DND-41 (cell line): ENCODE measurements around the gene FAM120AOS.

Experiments
- ATAC-seq: fragments of 200-7000 bp; cut with Tn5 transposase; 3 replicates; pipeline ENCODE4 v1.9.1; 2021; ENCODE audit warnings: low read depth; ENCODE audit not compliant: insufficient read depth
- DNase-seq: peaks from one replicate; pipeline ENCODE4 v3.0.0-alpha.2; 2020
- H2AFZ ChIP-seq: 2 replicates; pipeline ENCODE4 v1.6.0; 2012; ENCODE audit warnings: low read depth, low read length
- H3K27ac ChIP-seq: 2 replicates; pipeline ENCODE4 v1.5.1; 2012; ENCODE audit warnings: low read length, inconsistent platforms
- H3K27me3 ChIP-seq: fragments of 200-600 bp; sonication (generic); 2 replicates; pipeline ENCODE4 v1.6.0; 2012; ENCODE audit warnings: low read length, mild to moderate bottlenecking, inconsistent platforms; ENCODE audit not compliant: insufficient read depth, poor library complexity
- H3K36me3 ChIP-seq: 2 replicates; pipeline ENCODE4 v1.5.1; 2012; ENCODE audit warnings: low read length, inconsistent platforms; ENCODE audit not compliant: insufficient read depth
- H3K4me1 ChIP-seq: 2 replicates; pipeline ENCODE4 v1.5.1; 2012; ENCODE audit warnings: mild to moderate bottlenecking, low read length; ENCODE audit not compliant: insufficient read depth
- H3K4me2 ChIP-seq: 2 replicates; pipeline ENCODE4 v1.6.0; 2012; ENCODE audit warnings: mild to moderate bottlenecking, moderate library complexity, low read length, inconsistent platforms; ENCODE audit not compliant: insufficient read depth
- H3K4me3 ChIP-seq, 2 experiments: fragments of 200-600 bp in 1 of 2; shearing (Covaris generic) in 1 of 2; 2 replicates each; pipeline ENCODE4 v1.5.1; 2012 to 2016; ENCODE audit warnings: inconsistent platforms in 2 of 2, low read length in 2 of 2, mild to moderate bottlenecking in 2 of 2, low read depth in 1 of 2, moderate library complexity in 1 of 2
- H3K79me2 ChIP-seq: 2 replicates; pipeline ENCODE4 v1.6.0; 2012; ENCODE audit warnings: low read length, inconsistent platforms; ENCODE audit not compliant: insufficient read depth
- H3K9ac ChIP-seq: 2 replicates; pipeline ENCODE4 v1.6.0; 2012; ENCODE audit warnings: low read depth, mild to moderate bottlenecking, inconsistent platforms, low read length, moderate library complexity
- H3K9me3 ChIP-seq: 2 replicates; pipeline ENCODE4 v1.5.1; 2012; ENCODE audit warnings: low read length, moderate library complexity, mild to moderate bottlenecking, inconsistent platforms; ENCODE audit not compliant: insufficient read depth, severe bottlenecking
- H4K20me1 ChIP-seq: 2 replicates; pipeline ENCODE4 v1.6.0; 2012; ENCODE audit warnings: low read length; ENCODE audit not compliant: insufficient read depth
- CTCF ChIP-seq: IDR thresholded peaks from 2 replicates; pipeline ENCODE4 v1.5.1; 2012; ENCODE audit warnings: borderline replicate concordance, low read length, moderate library complexity, mild to moderate bottlenecking; ENCODE audit not compliant: poor library complexity, severe bottlenecking; ENCODE audit errors: extremely low read depth
- EZH2 ChIP-seq: IDR thresholded peaks from 3 replicates; pipeline ENCODE4 v1.6.1; 2012; ENCODE audit warnings: borderline replicate concordance, low read depth, mild to moderate bottlenecking, moderate library complexity, low read length, inconsistent platforms; ENCODE audit not compliant: severe bottlenecking

Gene FAM120AOS

GRCh38 chr9:93466416-93467061 lies 13.2 kb upstream of the FAM120AOS start:
- Histone ChIP-seq H3K79me2 (peaks cover 98% of the 10 kb centered on the region), H3K36me3 (peaks cover 17% of the 10 kb centered on the region), H3K4me1 (peaks cover 66% of the 10 kb centered on the region), H2AFZ (no peak overlapping the region), H3K27me3 (no peaks in the 10 kb centered on the region), H4K20me1 (peaks cover 21% of the 10 kb centered on the region; the same call in 1 of the 2 replicates), H3K27ac (peak overlapping the region; percentile 93), H3K9me3 (no peaks in the 10 kb centered on the region), H3K4me2 (peak overlapping the region; percentile 72), H3K9ac (peak overlapping the region; percentile 1; the same call in 1 of the 2 replicates), H3K4me3 (no peak overlapping the region)
- no peak for ATAC-seq
- no peak for DNase-seq
- TF ChIP-seq CTCF (no peak), EZH2 (no peak)

- Histone ChIP-seq H3K4me3 (no peak overlapping the region), H4K20me1 (peaks cover 21% of the 10 kb centered on the region; the same call in 1 of the 2 replicates), H3K4me1 (peaks cover 73% of the 10 kb centered on the region), H3K4me2 (peak overlapping the region; percentile 72), H2AFZ (no peak overlapping the region), H3K79me2 (peaks cover 98% of the 10 kb centered on the region), H3K36me3 (peaks cover 11% of the 10 kb centered on the region), H3K9ac (peak overlapping the region; percentile 62), H3K27ac (peak overlapping the region; percentile 93), H3K9me3 (no peaks in the 10 kb centered on the region), H3K27me3 (no peaks in the 10 kb centered on the region)
- no peak for DNase-seq
- no peak for ATAC-seq
- TF ChIP-seq CTCF (no peak), EZH2 (no peak)
These were observed 12.5 kb upstream of the FAM120AOS start for GRCh38 chr9:93465855-93466254.

- Histone ChIP-seq H3K4me1 (peaks cover 83% of the 10 kb centered on the region), H3K27me3 (no peaks in the 10 kb centered on the region), H3K27ac (peak overlapping the region; percentile 93), H2AFZ (peak overlapping the region; percentile 6; the same call in 1 of the 2 replicates), H3K4me2 (peak overlapping the region; percentile 72), H3K36me3 (0 out of 2 replicates have a peak, but pooled peaks cover 4% of the 10 kb centered on the region), H3K4me3 (peak overlapping the region in 1 of 2 experiments; percentile 50; a peak in 2 of 4 replicates), H3K79me2 (peaks cover 98% of the 10 kb centered on the region), H3K9ac (peak overlapping the region; percentile 62), H4K20me1 (peaks cover 17% of the 10 kb centered on the region; the same call in 1 of the 2 replicates), H3K9me3 (no peaks in the 10 kb centered on the region)
- ATAC-seq, result peak; percentile 35; the same call in 1 of the 3 replicates
- no peak for DNase-seq
- peak; percentile 33 for TF ChIP-seq CTCF
- TF ChIP-seq EZH2, result no peak
These were observed 11.5 kb upstream of the FAM120AOS start for GRCh38 chr9:93464876-93465275.
